Activated CD4-positive, alpha-beta memory T cell treated with anti-CD3 and anti-CD28 coated beads for 36 hours (primary cell): ENCODE results near the gene TBC1D1. TPM values are rescaled to one million over a fixed set of nuclear protein-coding genes. Genes with fewer than 3 reads are reported as not detected.

ENCODE experiments used
- CTCF ChIA-PET: fragments of 350-600 bp; sonication (Branson Sonifier 250); formaldehyde crosslinking; loops from one replicate; lab custom pipeline; 2021; ENCODE audit warnings: antibody characterized with exemption, inconsistent platforms; lab: Charles Lee
- POLR2A ChIA-PET: fragments of 350-600 bp; sonication (Branson Sonifier 250); formaldehyde crosslinking; loops from one replicate; lab custom pipeline; 2021; ENCODE audit warnings: antibody characterized with exemption; lab: Charles Lee
- DNase-seq: peaks from one replicate; pipeline ENCODE4 v3.0.0-alpha.2; 2020
- H3K27ac Mint-ChIP-seq: one replicate; pipeline ENCODE4 v1.8.0; 2021; ENCODE audit warnings: mixed read lengths
- H3K27me3 Mint-ChIP-seq: one replicate; pipeline ENCODE4 v1.8.0; 2021; ENCODE audit warnings: mixed read lengths
- H3K36me3 Mint-ChIP-seq: one replicate; pipeline ENCODE4 v1.8.0; 2021; ENCODE audit warnings: mixed read lengths
- H3K4me1 Mint-ChIP-seq: one replicate; pipeline ENCODE4 v1.8.0; 2021; ENCODE audit warnings: low read depth, mixed read lengths
- H3K4me3 Mint-ChIP-seq: one replicate; pipeline ENCODE4 v1.8.0; 2021; ENCODE audit warnings: mild to moderate bottlenecking, mixed read lengths
- H3K9me3 Mint-ChIP-seq: one replicate; pipeline ENCODE4 v1.8.0; 2021; ENCODE audit warnings: mixed read lengths
- intact Hi-C: fragments of 100-400 bp; cut with micrococcal nuclease; formaldehyde crosslinking; loops from one replicate; pipeline ENCODE4 v1.15.1; 2023
- total RNA-seq, 2 experiments: library from RNA; stranded (reverse); gene quantifications; one replicate each; pipeline ENCODE4 v1.2.3, GENCODE V29; 2021

The TBC1D1 gene
- total RNA-seq, 2 experiments from 2014 or later, result 67.6 to 70.4 TPM

DNA sequence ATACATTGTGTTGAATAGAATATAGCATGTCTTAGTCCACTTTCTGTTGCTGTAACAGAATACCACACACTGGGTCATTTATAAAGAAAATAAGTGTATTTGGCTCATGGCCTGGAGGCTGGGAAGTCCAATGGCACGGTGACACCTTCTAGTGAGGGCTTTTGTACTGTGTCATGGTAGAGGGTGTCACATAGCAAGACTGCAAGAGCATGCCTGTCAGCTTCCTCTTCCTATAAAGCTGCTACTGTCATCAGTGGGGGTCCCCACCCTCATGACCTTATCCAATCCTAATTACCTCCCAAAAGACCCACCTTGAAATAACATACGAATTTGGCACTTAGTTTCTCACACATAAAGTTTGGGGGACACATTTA is 262.5 kb downstream of the TBC1D1 start:
- no peaks in the 10 kb centered on the region for H3K27me3 Mint-ChIP-seq
- H3K36me3 Mint-ChIP-seq, result no peaks in the 10 kb centered on the region
- H3K4me3 Mint-ChIP-seq, result no peak overlapping the region
- H3K27ac Mint-ChIP-seq, result no peak overlapping the region
- no peak for DNase-seq
- intact Hi-C loops, result no loop called here
- CTCF ChIA-PET, result interaction anchor here (1.3 kb wide), 1 partner anchor 26 kb away, joined by 3 read pairs; no protein-coding TSS in a partner anchor
- no peaks in the 10 kb centered on the region for H3K9me3 Mint-ChIP-seq
- H3K4me1 Mint-ChIP-seq, result peaks cover 33% of the 10 kb centered on the region
- POLR2A ChIA-PET, result no interaction called here

DNA sequence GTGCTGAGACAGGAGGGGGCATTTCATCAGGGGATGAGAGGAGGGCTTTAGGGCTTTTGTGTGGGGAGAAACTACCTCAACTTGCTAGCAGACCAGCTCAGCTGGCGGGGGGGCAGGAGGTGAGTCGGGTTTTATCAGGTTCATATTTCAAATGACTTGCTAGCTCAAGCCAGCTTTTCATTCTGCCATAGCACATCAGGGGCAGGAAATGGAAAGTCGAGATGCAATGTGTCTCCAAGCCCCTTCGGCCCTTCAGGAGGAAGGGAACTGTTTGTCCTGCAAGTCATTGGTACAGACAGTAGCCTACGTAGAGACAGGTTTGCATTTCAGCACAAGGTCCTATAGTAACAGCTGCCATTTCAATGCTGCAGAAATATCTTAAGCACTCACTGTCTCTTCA is 263.4 kb downstream of the TBC1D1 start:
- DNase-seq, result peak; percentile 37
- intact Hi-C loops, result no loop called here
- ChIA-PET POLR2A (no interaction called here), CTCF (interaction anchor here (1.8 kb wide), 1 partner anchor 26 kb away, joined by 13 read pairs; no protein-coding TSS in a partner anchor)
- Mint-ChIP-seq H3K4me3 (no peak overlapping the region), H3K36me3 (no peaks in the 10 kb centered on the region), H3K4me1 (peaks cover 37% of the 10 kb centered on the region), H3K9me3 (no peaks in the 10 kb centered on the region), H3K27me3 (no peaks in the 10 kb centered on the region), H3K27ac (no peak overlapping the region)

DNA sequence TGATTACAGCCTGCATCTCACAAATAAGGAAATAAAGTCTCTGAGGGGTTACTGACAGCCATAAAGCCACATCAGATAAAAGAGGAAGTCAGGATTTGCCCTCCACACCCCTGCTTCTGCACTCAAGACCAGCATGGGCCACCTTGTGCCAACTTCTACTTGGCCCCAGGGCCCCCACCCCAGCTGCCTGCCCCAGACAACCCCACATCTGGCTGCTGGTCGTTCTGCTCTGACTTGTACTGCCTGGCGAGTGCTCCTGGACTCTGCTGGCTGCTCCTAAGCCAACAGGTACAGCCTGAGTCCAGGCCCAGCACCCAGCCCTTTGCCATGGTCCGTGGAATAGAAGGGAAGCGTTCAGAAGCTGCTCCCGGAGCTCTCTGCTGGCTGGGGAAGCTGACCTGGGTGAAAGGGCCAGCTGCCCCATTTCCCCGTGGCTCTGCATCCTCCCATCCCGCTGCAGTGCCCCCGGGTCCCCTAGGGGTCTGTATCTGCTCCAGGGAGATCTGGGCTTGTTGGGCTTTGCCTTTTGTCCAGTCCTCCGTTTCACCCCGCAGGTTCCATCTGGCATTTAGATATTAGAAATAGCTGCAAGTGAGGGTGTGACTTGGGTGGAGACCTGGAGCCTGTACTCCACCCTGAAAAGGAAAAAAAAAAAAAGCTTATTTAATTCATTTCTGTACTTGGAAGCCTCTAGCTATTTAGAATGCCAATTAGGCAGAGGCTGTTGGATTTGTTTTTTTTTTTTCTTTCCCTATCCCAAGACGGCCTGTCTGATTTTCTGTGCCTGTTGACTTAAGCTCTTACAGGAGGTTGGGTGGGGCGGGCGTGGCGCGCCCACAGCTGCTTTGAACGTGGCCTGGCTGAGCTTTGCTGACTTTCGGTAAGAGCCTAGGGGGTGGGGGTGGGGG is 264.1 kb downstream of the TBC1D1 start:
- Mint-ChIP-seq H3K27me3 (no peaks in the 10 kb centered on the region), H3K4me3 (no peak overlapping the region), H3K36me3 (no peaks in the 10 kb centered on the region), H3K9me3 (no peaks in the 10 kb centered on the region), H3K4me1 (peaks cover 42% of the 10 kb centered on the region), H3K27ac (peak overlapping the region; percentile 34)
- ChIA-PET POLR2A (interaction anchor here (1.3 to 1.8 kb wide), 2 partner anchors 23 to 26 kb away, joined by 3 to 10 read pairs; no protein-coding TSS in a partner anchor), CTCF (interaction anchor here (0.7 to 1.8 kb wide), 3 partner anchors 10 to 86 kb away, joined by 3 to 13 read pairs (median 5); no protein-coding TSS in a partner anchor)
- intact Hi-C loops, result no loop called here
- DNase-seq, result peak; percentile 42

DNA sequence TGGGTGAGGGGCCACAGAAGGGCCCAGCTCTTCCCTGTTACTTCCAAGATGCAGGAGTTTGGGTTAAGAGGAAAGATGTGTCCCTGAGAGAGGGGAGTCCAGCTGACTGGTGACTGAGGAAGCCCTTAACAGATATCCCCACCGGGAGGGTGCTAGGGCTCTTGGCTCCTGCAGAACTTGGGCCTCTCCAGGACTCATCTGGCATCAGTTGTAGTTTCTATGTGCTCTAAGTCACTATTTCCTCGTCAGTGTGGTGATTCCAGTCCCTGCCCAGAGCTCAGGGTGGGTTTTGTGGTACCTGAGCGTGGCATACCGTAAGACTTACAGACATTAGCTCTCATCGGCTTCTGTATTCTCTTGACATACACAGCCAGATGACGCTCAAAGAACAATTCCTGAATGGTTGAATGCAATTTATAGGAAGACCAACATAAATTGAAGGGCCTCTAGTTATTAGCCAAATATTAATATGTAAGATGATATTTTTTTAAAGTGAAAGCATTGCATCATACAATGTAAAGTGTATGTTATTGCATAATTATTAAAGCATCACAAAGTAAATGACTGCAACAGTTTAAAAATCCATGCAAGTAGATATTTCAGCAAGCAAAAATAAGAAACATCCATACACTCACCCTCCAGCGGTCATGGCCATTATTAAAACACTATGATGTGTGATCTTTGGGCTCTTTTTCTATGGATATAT is 264.9 kb downstream of the TBC1D1 start:
- Mint-ChIP-seq H3K27me3 (no peaks in the 10 kb centered on the region), H3K4me3 (no peak overlapping the region), H3K9me3 (no peaks in the 10 kb centered on the region), H3K36me3 (no peaks in the 10 kb centered on the region), H3K4me1 (peaks cover 47% of the 10 kb centered on the region), H3K27ac (peak overlapping the region; percentile 34)
- ChIA-PET CTCF (interaction anchor here (0.7 to 1.8 kb wide), 3 partner anchors 11 to 86 kb away, joined by 3 to 13 read pairs (median 5); no protein-coding TSS in a partner anchor), POLR2A (interaction anchor here (1.3 to 1.8 kb wide), 2 partner anchors 24 to 26 kb away, joined by 3 to 10 read pairs; no protein-coding TSS in a partner anchor)
- peak; percentile 15 for DNase-seq
- intact Hi-C loops, result no loop called here

DNA sequence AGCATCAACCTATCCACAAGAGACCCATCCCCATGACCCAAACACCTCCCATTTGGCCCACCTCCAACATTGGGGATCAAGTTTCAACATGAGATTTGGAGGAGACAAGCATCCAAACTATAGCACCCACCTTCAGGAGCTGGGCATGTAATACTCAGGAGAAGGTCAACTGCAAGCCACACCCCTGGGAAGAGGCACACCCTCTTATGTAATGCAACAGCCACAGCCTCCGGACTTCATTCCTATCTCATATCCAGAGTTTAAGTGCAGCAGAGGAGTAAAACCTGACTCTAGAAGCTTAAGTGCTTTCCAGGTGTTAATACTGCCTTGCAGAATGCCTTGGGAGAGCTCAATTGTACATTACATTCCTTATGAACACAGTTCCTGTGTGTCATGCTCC is 266.7 kb downstream of the TBC1D1 start:
- intact Hi-C loops, result no loop called here
- H3K27ac Mint-ChIP-seq, result no peak overlapping the region
- H3K4me3 Mint-ChIP-seq, result no peak overlapping the region
- H3K36me3 Mint-ChIP-seq, result no peaks in the 10 kb centered on the region
- no peaks in the 10 kb centered on the region for H3K9me3 Mint-ChIP-seq
- CTCF ChIA-PET, result no interaction called here
- POLR2A ChIA-PET, result no interaction called here
- H3K4me1 Mint-ChIP-seq, result peaks cover 66% of the 10 kb centered on the region
- no peak for DNase-seq
- H3K27me3 Mint-ChIP-seq, result no peaks in the 10 kb centered on the region

DNA sequence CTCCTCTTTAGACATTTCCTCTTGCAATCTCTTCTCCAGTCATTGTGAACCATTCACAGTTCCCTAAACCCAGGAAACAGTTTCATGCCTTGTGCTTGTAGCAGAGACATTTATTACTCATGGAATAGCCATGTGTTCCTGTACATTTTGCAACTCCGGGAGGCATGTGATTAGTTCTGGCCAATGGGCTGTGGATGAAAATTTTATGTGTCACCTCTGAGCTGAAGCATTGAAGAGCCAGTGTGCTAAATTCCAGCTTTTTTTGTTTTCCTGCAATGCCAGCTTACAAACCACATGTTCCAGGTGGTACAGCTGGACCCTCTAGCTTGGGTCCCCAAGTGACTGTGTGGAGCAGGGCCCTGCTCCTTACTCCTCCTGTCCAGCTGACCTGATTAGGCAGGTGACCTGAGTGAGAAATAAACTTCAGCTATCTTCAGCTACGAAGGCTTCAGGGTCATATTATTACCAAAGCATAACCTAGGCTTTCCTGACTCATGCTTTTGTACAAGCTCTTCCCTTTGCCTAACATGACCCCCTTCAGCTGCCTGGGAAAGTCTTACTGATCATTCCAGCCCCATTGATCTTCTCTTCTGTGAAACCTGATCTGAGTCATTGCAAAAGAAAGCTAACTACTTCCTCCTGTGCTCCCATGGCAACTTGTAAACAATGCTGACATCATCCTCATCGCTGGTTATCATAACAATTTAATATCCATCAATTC is 269.8 kb downstream of the TBC1D1 start:
- DNase-seq, result peak; percentile 75
- H3K4me1 Mint-ChIP-seq, result peaks cover 74% of the 10 kb centered on the region

DNA sequence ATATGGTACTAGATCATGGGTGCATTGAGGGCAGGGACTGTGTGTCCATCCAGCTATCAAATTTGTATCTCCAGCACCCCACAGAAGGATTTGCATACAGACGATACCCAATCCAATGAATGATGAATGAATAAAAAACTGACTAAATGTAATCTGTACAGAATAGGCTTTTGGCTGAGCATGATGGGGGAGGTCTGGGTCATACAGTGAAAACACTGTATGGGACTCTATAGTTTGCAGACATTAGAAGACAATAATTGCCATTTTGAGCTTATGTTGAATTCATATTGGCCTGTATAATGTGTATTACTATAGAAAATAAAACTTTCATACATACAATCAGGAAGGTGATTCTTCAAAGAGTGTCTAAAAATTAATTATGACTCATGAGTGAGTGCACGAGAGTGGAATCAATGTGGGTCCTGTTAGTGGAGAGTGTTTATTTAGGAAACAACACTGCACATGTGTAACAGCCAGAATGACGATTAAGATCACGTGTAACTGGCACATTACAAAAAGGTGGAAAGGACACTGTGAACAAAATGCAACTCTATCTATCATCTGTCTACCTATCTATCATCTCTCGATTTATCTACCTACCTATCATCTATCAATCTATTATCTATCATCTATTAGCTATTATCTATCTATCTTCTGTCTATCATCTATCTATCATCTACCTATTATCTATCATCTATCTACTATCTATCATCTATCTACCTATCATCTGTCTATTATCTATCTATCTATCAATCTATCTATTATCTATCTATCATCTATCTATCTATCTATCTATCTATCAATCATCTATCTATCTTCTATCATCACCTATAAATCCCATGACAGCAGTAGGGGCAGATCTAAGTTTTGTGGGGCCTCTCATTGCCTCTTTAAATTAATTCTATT is 270.6 kb downstream of the TBC1D1 start:
- no peak for DNase-seq
- intact Hi-C loops, result loop anchor here (1.0 to 10.0 kb wide), 7 partner anchors 29 to 363 kb away; partner anchors contain the start of gene TBC1D1
- Mint-ChIP-seq H3K27me3 (no peaks in the 10 kb centered on the region), H3K36me3 (peaks cover 17% of the 10 kb centered on the region), H3K9me3 (peaks cover 20% of the 10 kb centered on the region), H3K27ac (peak overlapping the region; percentile 94), H3K4me3 (peak overlapping the region; percentile 10), H3K4me1 (peaks cover 75% of the 10 kb centered on the region)
- POLR2A ChIA-PET, result interaction anchor here (0.8 to 5.0 kb wide), 9 partner anchors 13 to 149 kb away, joined by 3 to 54 read pairs (median 5); no protein-coding TSS in a partner anchor
- CTCF ChIA-PET, result interaction anchor here (0.9 to 4.0 kb wide), 8 partner anchors 8 to 83 kb away, joined by 3 to 23 read pairs (median 5); no protein-coding TSS in a partner anchor

More for the DNA sequence above, 269.8 kb downstream of the TBC1D1 start:
- peaks cover 16% of the 10 kb centered on the region for H3K36me3 Mint-ChIP-seq
- POLR2A ChIA-PET, result interaction anchor here (0.6 to 5.0 kb wide), 11 partner anchors 13 to 507 kb away, joined by 3 to 54 read pairs (median 4); no protein-coding TSS in a partner anchor
- H3K4me3 Mint-ChIP-seq, result peak overlapping the region; percentile 10
- H3K9me3 Mint-ChIP-seq, result peaks cover 13% of the 10 kb centered on the region
- intact Hi-C loops, result loop anchor here (1.0 to 10.0 kb wide), 7 partner anchors 28 to 364 kb away; partner anchors contain the start of gene TBC1D1
- no peaks in the 10 kb centered on the region for H3K27me3 Mint-ChIP-seq
- H3K27ac Mint-ChIP-seq, result peak overlapping the region; percentile 68
- CTCF ChIA-PET, result interaction anchor here (0.6 to 4.0 kb wide), 8 partner anchors 9 to 1840 kb away, joined by 3 to 23 read pairs (median 5); no protein-coding TSS in a partner anchor

DNA sequence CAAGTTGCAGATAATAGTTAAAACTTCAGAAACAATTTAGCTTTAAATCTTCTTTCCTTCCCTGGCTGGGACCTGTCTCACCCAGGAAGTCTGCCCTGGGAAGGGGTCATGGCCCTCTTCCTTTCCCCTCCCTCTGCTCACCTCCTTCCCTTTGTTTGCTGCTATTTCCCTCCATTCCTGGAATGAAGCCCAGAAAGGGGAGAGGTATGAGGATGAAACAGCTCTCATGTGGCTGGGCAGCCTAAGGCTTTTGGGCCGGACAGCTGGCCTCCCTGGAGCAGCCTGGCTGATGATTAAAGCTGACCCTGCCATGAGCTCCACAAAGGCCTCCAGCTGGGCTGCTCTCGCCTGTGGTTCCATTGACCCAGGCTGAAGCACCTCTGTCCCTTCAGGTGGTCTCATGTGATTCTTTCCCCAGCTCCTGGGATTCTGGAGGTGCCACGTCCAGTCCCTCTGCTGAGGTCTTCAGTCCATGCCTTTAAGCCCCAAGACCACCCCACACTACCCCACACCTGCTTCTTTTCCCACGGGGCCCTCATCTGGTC is 271.4 kb downstream of the TBC1D1 start:
- ChIA-PET POLR2A (interaction anchor here (2.0 to 5.0 kb wide), 3 partner anchors 30 to 144 kb away, joined by 5 to 54 read pairs (median 17); no protein-coding TSS in a partner anchor), CTCF (interaction anchor here (1.2 to 4.0 kb wide), 3 partner anchors 31 to 84 kb away, joined by 3 to 23 read pairs (median 4); no protein-coding TSS in a partner anchor)
- no peaks in the 10 kb centered on the region for H3K27me3 Mint-ChIP-seq
- peak overlapping the region; percentile 94 for H3K27ac Mint-ChIP-seq
- peaks cover 20% of the 10 kb centered on the region for H3K9me3 Mint-ChIP-seq
- intact Hi-C loops, result loop anchor here (5.0 to 10.0 kb wide), 2 partner anchors 270 to 362 kb away; partner anchors contain the start of gene TBC1D1
- peaks cover 79% of the 10 kb centered on the region for H3K4me1 Mint-ChIP-seq
- H3K36me3 Mint-ChIP-seq, result peaks cover 17% of the 10 kb centered on the region
- DNase-seq, result no peak
- no peak overlapping the region for H3K4me3 Mint-ChIP-seq

DNA sequence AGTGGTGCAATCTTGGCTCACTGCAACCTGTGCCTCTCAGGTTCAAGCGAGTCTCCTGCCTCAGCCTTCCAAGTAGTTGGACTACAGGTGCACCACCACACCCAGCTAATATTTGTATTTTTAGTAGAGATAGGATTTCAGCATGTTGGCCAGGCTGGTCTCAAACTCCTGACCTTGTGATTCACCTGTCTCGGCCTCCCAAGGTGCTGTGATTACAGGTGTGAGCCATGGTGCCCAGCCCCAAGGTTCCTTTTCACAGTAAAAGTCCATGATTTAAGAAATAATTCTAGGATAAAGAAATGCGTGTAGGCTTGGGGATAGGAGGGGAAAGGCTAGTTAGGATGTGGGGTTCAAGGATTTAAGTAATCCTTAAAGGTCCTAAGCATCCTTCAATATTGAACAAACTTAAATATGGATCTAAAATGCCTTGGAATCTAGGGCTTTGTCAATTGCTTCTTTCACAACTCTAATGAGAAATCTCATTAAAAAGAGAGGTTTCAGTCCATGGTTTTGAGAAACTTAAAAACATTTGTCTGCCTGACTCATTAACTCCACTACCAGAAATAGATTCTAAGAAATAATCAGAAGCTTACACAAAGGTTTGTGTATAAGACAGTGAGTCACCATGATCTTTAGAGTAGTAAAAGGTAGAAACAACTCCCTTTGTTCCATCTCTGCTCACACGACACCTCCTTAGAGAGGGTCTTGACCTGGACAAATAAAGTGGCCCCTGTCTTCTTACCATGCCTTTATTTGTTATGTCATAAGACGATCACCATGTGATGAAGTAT is 272.5 kb downstream of the TBC1D1 start:
- Mint-ChIP-seq H3K27ac (peak overlapping the region; percentile 94), H3K36me3 (peaks cover 17% of the 10 kb centered on the region), H3K4me3 (no peak overlapping the region), H3K27me3 (no peaks in the 10 kb centered on the region), H3K4me1 (peaks cover 73% of the 10 kb centered on the region), H3K9me3 (peaks cover 20% of the 10 kb centered on the region)
- DNase-seq, result no peak
- CTCF ChIA-PET, result interaction anchor here (1.1 to 4.0 kb wide), 4 partner anchors 11 to 101 kb away, joined by 3 to 23 read pairs (median 4); no protein-coding TSS in a partner anchor
- POLR2A ChIA-PET, result interaction anchor here (1.0 to 5.0 kb wide), 4 partner anchors 11 to 73 kb away, joined by 3 to 54 read pairs (median 6); no protein-coding TSS in a partner anchor
- intact Hi-C loops, result loop anchor here (1.0 to 10.0 kb wide), 4 partner anchors 14 to 361 kb away; partner anchors contain the start of gene TBC1D1
